Nucleus accumbens (tissue), 56 donors: Measurements from ENCODE around the gene NINJ2.
A peak's percentile ranks its signal among the peaks of the same experiment; 100 is the strongest.

Source experiments
- DNase-seq, 56 donors: peaks; one replicate each; lab custom pipeline; 2025; lab: John Stamatoyannopoulos, UW

NINJ2 gene

GRCh38 chr12:559906-560455 lies 103.3 kb downstream of the NINJ2 start:
- no peak for DNase-seq

GRCh38 chr12:559208-559905 lies 103.9 kb downstream of the NINJ2 start:
- no peak for DNase-seq

GRCh38 chr12:558580-558979 lies 104.7 kb downstream of the NINJ2 start:
- DNase-seq = no peak

- DNase-seq = no peak
Measured at GRCh38 chr12:556498-556897, 106.7 kb downstream of the NINJ2 start.

GRCh38 chr12:554001-554285 lies 109.3 kb downstream of the NINJ2 start:
- DNase-seq = no peak

GRCh38 chr12:553216-554000 lies 109.8 kb downstream of the NINJ2 start:
- no peak for DNase-seq

GRCh38 chr12:552466-552865 lies 110.8 kb downstream of the NINJ2 start:
- no peak for DNase-seq

GRCh38 chr12:550473-551260 lies 112.6 kb downstream of the NINJ2 start:
- DNase-seq = no peak

GRCh38 chr12:549476-550082 lies 113.7 kb downstream of the NINJ2 start:
- no peak for DNase-seq

- no peak for DNase-seq
Measured at GRCh38 chr12:547883-548470, 115.3 kb downstream of the NINJ2 start.

GRCh38 chr12:546920-547845 lies 116.1 kb downstream of the NINJ2 start:
- DNase-seq = peak in 43 of 56 donors; percentile 8 to 76 (median 41)

- DNase-seq = no peak
Measured at GRCh38 chr12:546265-546919, 116.9 kb downstream of the NINJ2 start.

- no peak for DNase-seq
Measured at GRCh38 chr12:545835-546234, 117.4 kb downstream of the NINJ2 start.

GRCh38 chr12:544941-545635 lies 118.2 kb downstream of the NINJ2 start:
- DNase-seq = no peak

- DNase-seq = no peak
Measured at GRCh38 chr12:544142-544541, 119.1 kb downstream of the NINJ2 start.

GRCh38 chr12:543114-543451 lies 120.2 kb downstream of the NINJ2 start:
- DNase-seq = no peak

- DNase-seq = no peak
Measured at GRCh38 chr12:542395-543113, 120.7 kb downstream of the NINJ2 start.
